Dedifferentiated amniotic fluid mesenchymal stem cell (primary cell): ENCODE results near the gene RBM11.
"Not testable (repeated sequence)": the region's sequence is repeated elsewhere in the genome, so short reads cannot be mapped to it uniquely, and the experiment has no call there.

ENCODE experiments used
- DNase-seq: peaks from one replicate; pipeline ENCODE4 v3.0.0-alpha.2; 2016; ENCODE audit errors: extremely low spot score

The RBM11 gene, protein sequence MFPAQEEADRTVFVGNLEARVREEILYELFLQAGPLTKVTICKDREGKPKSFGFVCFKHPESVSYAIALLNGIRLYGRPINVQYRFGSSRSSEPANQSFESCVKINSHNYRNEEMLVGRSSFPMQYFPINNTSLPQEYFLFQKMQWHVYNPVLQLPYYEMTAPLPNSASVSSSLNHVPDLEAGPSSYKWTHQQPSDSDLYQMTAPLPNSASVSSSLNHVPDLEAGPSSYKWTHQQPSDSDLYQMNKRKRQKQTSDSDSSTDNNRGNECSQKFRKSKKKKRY

DNA sequence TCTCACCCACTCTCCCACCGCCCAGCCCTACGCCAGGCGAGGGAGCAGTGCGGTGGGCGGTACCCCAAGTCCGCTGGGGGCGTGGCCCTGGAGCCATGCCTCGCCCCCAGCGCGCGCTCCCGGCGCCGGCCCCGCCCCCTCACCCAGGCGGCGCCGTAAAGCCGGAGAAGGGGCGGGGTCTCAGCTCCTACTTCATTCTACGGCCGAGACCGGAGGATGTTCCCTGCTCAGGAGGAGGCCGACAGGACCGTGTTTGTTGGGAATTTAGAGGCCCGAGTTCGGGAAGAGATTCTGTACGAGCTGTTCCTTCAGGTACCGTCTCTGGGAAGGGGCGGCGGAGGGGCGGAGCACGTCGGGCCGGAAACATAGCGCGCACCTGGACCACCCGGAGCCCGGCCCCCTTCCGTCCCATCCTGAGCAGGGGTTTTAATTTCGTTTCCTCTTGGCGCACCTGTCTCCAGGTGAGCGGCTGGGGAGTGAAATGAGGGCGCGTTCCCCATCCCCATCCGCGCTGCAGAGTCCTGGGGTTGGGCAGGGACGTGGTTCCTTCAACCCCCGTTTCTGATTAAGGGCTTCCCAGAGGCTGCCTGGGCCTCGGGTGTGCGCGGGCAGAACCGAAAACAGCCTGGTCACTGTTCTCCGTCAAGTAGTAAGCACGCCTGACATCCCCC, at the start of gene RBM11:
RBM11 (plus strand) TSS at position 187 of the 671 bp plus-strand sequence; CDS start at position 217, 30 bp downstream.
- DNase-seq, result no peak

- DNase-seq, result not testable (repeated sequence)
Measured at GRCh38 chr21:14166463-14167223, 49.3 kb upstream of the RBM11 start.

DNA sequence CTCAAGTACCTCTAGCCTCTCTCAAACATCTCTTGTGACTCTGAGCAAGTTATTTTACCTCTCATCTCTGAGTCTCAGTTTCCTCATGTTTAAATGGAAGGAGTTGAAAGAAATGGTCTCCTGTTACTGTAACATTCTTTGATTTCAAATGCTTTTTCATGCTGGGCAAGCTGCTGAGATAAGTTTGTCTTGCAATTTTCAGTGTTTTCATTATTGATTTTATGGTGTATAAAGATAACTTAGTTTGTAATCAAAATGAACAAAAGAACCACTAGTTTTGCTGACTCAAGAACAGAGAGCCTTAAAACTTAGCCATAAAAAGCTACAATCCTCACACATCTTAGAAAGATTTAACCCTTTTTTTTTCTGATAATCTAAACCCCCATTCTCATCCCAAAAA, 9.7 kb upstream of the RBM11 start:
- no peak for DNase-seq

DNA sequence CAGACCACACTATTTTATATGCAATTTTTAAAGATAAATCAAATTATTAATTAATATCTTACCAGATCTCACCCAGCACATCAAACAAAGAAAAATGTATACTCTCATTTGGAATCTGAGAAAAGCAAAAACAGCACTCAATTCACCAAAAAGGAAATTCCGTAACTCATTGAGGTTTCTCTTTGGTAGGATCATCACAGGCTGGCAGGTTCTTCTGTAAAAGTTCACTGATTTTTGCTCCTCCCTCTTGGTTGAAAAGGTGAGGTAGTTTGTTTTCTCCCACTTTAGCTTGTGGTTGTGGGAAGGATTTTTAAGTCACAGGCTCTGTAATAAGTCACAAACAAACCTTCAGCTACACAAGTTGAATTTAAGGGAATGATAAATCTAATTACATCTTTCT, 5.2 kb upstream of the RBM11 start, which contains the start of gene LIPI:
LIPI (minus strand) TSS at position 218 of the 400 bp plus-strand sequence; CDS start at position 108, 110 bp downstream.
- DNase-seq, result no peak

GRCh38 chr21:14213164-14213563, 2.8 kb upstream of the RBM11 start:
- DNase-seq, result no peak

GRCh38 chr21:14223365-14223764, 7.4 kb downstream of the RBM11 start:
- DNase-seq, result no peak

DNA sequence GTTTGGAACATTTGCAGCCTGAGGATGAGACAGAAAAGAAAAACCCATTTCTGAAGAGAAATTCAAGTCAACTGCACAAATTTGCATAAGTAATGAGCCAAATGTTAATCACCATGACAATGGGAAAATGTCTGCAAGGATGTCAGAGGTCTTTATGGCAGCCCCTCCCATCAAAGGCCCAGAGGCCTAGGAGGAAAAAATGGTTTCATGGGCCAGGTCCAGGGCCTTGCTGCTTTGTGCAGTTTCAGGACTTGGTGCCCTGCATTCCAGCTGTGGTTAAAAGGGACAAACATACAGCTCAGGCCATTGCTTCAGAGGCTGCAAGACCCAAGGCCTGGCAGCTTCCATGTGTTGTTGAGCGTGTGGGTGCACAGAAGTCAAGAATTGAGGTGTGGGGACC, 13.4 kb downstream of the RBM11 start:
- DNase-seq, result no peak

GRCh38 chr21:14235101-14235500, 19.1 kb downstream of the RBM11 start:
- DNase-seq, result no peak

GRCh38 chr21:14236180-14236579, 20.2 kb downstream of the RBM11 start:
- no peak for DNase-seq

DNA sequence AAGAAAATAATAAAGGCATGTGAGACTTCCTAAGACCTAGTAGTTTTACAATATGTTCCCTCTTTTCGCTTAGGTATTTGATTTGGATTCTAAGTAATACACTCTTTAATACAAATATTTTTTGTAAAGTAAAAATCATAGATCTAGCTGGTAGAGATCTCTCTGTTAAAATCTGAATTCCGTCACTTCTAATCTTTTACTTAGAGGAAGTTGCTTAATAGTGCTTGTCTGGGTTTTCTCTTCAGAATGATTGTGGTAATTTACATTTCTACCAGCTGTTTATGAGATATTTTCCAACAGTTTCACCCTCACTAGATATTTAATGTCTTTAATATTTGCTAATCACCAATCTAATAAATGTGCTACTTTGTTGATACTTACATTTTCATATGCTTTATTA, 23.3 kb downstream of the RBM11 start:
- DNase-seq, result no peak

DNA sequence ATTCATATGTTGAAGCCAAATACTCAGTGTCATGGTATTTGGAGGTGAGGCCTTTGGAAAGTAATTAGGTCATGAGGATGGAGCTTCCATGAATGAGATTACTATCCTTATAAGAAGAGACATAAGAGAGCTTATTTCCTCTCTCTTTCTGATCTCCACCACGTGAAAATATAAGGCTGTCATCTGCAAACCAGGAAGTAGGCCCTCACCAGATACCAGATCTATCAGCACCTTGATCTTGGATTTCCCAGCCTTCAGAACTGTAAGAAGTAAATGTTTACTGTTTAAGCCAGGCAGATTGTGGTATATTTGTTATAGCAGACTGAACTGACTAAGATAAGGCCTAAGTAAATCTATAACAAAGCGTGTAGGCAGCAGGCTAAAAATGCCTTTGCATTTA, 25.3 kb downstream of the RBM11 start:
- no peak for DNase-seq

DNA sequence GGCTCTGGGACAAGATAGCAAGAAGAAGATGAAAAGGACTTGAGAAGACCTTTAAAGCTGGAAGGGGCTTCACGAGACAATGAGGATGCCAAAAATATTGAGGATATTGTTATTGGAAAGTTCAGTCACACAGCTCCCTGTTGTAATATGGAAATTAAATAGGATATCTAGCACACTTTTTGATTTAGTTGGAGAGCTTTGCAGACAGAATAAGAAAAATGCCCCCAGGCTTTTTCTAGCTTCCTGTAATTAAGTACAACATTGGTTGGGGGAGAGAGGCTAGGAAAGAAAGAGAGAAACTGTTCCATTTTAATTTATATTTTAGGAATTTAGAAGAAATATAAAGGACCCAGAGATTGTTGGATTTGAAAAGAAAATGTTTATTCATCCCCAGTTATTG, 27.5 kb downstream of the RBM11 start:
- DNase-seq, result no peak

DNA sequence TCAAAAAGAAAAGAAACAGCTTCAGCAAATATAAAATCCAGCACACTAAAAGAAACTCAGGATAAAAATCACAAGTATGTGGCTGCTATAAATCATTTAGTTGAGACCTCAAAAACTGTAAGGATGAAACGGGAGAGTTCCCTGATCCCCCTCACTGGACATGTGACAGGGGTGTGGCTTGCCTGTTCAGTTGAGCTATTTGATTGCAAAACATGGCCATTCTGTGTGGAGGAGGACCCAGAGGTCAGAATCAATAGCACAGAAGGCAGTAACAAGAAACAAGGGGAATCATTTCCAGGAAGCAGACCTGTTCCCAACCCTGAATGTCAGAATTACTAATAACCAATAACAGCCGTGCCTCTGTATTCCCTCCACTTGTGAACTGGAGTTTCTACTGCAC, 27.9 kb downstream of the RBM11 start:
- DNase-seq, result no peak

DNA sequence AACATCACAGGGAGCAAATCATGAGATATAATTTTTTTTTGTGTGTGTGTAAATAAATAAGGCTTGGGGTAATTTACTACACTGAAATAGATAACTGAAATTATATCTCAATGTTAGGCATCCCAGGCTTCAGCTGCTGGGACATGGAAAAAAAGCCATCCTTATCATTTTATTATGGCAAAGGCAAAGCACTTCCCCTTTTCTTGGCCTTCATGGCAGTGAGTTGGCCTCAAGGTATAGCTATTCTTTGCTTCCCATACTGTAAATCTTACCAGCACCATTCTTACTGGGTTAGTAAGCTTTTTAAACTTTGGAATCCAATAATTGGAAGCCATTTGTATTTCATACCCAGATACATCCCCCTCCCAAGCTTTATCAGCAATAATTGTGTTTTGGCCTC, 29.0 kb downstream of the RBM11 start:
- DNase-seq, result no peak

DNA sequence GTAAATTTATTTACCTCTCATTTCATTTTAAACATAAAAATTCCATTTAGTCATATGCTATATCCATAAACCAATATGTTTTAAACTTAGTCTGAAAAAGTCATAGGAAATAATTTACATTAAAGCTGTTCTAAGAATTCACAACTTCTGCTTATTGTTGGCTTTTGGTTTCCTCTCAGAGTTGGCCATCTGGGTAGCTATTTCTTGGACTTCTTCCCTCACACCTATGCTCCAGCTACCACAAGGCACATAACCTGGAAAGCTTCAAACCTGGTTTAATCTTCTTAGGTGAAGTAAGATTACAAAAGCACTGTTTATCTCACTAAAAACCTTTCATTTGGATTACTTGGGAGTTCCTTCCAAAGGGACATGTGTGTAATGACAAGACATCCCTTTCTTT, 29.8 kb downstream of the RBM11 start:
- DNase-seq, result no peak

GRCh38 chr21:14251336-14251735, 35.4 kb downstream of the RBM11 start:
- DNase-seq, result no peak

- DNase-seq, result peak; percentile 60
Measured at GRCh38 chr21:14259747-14260146, 43.8 kb downstream of the RBM11 start.

DNA sequence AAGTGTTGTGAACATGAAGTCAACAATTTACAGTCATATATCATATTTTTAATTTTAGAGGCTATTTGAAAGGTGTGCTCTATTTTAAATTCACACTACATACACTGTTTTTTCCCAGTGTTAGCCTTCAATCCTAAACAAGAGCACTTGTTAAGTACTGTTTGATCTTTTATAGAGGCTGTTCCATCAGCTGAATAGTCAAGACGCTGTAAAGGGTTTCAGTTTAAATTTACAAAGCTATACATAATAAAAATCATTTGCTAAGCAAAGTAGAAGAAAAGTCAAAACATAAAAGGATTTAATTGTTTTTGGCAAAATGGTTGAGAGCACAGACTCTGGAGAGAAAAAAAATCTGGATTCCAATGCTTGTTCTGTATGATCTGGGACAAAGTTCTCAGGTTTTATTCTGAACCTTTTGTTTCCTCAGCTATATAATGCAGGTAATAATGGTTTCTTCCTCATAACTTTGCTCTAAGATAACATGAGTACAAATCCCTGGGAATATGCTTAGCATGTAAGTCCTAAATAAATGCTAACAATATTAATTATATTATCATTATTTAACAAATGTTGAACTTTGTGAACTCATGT, 44.3 kb downstream of the RBM11 start:
- DNase-seq, result no peak

- DNase-seq, result no peak
Measured at GRCh38 chr21:14262039-14262438, 46.1 kb downstream of the RBM11 start.

GRCh38 chr21:14263879-14264278, 47.9 kb downstream of the RBM11 start:
- no peak for DNase-seq

- no peak for DNase-seq
Measured at GRCh38 chr21:14265023-14265422, 49.1 kb downstream of the RBM11 start.

DNA sequence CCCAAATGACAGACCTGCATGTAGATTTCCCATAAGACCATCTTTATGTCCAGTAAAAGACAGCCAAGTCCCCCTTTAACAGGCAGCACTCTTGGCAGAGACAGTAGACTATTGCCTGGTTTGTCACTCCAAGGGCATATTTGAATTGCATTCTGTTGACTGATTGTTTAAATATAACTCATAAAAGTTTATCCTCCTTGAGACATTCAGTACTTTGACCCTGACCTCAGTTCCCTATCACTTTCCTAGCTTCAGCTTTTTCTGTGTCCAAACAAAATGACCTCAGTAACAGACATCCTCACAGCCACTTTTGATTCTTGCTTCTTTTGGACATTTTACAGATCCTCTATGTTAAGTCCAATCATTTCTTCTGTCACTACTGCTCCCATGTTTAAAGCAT, 51.1 kb downstream of the RBM11 start:
- no peak for DNase-seq
